ENCODE data around the gene SUMF1.

The SUMF1 gene

GRCh38 chr3:4375911-4376310 is 91.2 kb downstream of the SUMF1 start:
- DNase-seq: no peak

GRCh38 chr3:4373669-4374068 is 93.4 kb downstream of the SUMF1 start:
- no peak for DNase-seq

DNA sequence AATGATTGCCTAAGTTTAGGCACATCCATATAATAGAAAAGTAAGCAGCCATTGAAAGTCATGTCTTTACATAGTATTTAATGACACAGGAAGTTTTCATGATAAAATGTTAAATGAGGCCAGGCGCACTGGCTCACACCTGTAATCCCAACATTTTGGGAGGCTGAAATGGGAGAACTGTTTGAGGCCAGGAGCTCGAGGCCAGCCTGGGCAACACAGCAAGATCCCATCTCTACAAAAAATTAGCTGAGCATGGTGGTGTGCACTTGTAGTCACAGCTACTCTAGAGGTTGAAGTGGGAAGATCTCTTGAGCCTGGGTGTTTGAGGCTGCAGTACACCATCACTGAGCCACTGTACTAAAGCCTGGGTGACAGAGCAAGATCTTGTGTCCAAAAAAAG is 104.5 kb downstream of the SUMF1 start:
- DNase-seq: no peak

DNA sequence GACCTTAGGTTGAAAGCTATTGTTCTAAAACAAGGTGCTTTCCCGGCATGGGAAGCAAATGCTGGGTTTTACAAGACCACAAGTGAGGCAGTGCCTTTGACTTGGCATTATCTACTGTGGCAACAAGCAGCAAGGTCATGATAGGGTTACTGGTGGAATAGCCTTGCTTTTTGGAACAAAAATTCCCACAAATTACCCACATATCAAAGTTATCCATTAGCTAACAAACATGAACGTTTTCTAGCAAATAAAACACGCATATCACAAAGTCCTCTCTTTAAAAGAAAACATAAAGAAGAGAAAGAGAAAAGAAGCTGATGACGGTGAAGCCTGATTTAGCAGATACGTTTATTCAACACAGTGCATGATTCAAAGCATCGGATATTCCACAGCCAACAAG is 106.3 kb downstream of the SUMF1 start:
- DNase-seq: no peak

DNA sequence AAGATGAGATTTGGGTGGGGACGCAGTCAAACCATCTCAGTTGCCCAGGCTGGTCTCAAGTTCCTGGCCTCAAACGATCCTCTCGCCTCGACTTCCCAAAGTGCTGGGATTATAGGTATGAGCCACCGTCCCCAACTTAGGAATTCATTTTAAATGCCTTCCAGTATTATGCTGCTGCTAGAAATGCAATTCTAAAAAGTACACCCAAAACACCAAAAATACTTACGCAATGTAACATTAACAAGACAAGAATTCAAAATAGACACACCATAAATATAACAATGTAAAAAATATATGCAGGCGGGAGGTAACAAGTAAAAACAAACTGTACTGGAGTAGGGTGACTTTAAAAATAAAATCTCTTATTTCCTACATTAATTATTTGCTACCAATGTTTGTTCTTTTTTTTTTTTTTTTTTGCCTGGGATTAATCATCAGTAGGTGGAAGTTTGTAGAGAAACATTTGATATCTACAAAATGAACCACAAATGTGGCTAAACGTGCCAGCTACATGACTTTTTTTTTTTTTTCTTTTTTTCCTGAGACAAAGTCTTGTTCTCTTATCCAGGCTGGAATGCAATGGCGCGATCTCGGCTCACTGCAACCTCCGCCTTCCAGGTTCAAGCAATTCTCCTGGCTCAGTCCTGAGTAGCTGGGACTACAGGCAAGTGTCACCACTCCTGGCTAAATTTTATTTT is 107.1 kb downstream of the SUMF1 start:
- DNase-seq: no peak

DNA sequence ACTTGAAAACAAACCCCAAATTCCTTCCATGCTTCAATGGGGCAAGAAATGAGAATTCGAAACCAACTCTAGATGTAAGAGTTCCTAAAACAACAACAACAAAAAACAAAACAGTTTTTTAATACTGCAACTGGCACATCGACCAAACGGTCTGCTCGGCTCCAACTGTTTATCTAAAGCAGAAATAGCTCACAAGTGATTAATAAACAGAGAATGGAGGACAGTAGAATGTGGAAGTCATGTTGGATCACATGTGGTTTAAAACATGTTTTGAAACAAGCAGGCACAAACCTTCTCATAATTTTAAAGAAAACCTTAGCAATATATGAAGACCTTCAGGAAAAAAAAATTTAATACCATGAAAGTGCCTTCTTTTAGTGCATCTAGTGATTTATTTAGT is 108.8 kb downstream of the SUMF1 start:
- no peak for DNase-seq

DNA sequence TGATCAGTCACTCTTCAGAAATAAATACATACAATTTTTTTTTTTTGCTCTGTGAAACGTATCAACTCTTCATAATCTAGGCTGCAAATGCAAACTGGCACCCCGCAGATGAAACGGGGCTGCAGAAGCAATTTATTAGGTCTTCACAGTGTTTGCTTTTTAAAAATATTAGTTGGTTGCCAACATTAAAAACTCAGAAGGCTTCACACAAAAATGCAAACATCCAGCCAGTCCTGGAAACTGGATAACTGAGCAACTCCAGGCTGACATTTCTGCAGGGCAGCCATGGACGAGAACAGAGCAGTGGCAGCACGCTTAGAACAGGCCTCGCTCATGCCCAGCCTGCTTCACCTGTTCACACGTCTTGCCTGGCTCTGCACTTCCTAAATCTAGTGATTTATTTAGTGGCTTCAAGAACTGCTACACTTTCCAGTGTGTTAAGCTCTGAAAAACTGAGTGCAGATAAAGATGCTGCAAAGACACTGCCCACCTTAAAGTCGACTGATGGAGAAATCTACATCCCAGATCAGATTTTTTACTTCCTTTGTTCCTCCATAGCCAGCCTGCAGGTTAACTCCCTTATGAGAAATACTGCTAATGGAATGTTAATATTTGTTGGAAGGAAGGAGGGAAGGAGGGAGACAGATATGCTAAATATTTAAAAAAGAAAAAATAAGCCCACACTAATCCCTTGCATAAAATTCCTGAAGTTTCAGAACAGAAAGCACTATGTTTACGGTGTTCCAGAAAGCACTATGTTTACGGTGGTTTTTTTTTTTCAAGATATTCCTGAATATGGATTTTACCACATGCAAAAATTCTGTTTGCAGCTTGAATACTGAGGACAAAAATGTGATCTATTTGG is 110.3 kb downstream of the SUMF1 start:
- DNase-seq: no peak

GRCh38 chr3:4356220-4356540 is 110.9 kb downstream of the SUMF1 start:
- DNase-seq: no peak

- no peak for DNase-seq
These were observed 111.5 kb downstream of the SUMF1 start for GRCh38 chr3:4355401-4356219.

GRCh38 chr3:4351872-4352271 is 115.2 kb downstream of the SUMF1 start:
- DNase-seq: no peak

- DNase-seq: no peak
These were observed 115.8 kb downstream of the SUMF1 start for GRCh38 chr3:4351164-4351855.

DNA sequence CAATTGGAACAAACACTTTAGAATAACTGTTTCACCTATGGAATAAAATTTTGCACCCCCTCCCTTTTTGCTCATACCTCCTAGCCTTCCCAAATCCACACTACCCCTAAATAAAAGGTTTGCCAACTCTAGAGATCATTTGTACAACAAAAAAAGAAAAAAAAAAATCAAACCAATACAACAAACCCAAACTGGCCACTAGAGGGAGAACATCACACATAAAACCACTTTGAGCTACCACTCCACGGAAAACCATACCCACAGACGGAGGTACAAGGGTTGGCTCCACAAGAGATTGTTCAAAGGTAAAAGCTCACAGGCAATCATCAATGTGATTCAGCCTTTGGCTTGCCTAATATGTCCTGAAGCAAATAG is 116.3 kb downstream of the SUMF1 start:
- DNase-seq: peak; percentile 58

- DNase-seq: no peak
These were observed 123.8 kb downstream of the SUMF1 start for GRCh38 chr3:4343258-4343657.

DNA sequence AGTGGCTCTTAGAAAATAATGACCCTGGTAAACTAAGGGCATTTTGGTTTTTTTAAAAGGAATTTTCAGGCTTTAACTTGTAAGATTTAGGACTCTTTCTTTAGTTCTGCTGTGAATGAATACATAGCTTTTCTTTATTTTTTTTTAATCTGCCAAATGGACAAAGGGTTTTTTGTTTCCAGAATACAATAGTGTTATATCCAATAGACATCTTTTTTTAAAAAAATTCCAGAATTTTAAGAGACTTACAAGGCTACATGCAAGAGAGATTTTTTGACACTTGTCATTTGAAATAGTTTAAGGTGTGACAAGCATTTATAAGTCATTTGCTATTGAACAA is 125.8 kb downstream of the SUMF1 start:
- DNase-seq: no peak

- no peak for DNase-seq
These were observed 126.4 kb downstream of the SUMF1 start for GRCh38 chr3:4340411-4341335.

- no peak for DNase-seq
These were observed 127.0 kb downstream of the SUMF1 start for GRCh38 chr3:4340077-4340410.

DNA sequence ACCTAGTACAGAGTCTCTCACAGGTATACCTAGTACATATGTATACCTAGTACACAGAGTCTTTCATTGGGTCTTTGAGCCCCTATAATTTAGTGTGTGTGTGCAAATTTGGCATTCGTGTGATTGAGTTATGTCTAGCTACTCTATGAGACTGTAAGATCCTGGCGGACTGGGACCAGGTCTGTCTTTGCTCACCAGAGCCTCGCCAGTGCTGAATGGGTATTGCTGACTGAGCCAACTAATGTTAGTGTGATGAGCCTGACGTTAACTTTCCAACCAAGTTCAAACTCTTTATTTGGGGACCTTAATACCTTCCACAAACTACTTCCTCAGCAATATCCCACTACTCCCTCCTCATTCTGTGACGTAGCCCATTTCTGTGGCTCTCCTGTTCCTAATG is 128.3 kb downstream of the SUMF1 start:
- no peak for DNase-seq

DNA sequence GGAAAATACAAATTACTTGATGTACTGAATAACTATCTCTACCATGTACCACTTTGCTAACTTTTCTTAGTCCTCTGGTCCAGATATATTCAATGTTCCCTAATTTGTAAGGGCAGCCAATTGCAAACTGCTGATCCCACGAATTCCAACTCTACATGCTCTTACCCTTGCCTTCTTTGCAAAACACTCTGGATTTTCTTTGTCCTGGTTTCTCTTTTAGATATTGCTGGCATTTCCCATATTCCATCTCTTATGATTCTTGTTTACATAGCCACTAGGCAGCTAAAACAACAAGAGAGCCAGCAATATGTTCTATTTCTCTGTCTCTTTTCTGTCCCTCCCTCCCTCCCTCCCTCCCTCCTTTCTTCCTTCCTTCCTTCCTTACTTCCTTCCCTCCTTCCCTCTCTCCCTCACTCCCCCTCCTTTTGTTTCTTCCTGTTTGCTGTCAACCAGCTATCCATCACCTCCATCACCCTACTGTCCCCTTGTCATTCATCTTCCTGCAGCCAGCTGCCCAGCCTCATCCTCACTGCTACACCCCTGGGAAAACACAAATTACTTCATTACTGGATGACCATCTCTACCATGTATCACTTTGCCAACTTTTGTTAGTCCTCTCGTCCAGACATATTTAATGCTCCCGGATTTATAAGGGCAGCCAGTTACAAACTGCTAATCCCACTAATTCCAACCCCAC is 130.1 kb downstream of the SUMF1 start:
- DNase-seq: no peak

DNA sequence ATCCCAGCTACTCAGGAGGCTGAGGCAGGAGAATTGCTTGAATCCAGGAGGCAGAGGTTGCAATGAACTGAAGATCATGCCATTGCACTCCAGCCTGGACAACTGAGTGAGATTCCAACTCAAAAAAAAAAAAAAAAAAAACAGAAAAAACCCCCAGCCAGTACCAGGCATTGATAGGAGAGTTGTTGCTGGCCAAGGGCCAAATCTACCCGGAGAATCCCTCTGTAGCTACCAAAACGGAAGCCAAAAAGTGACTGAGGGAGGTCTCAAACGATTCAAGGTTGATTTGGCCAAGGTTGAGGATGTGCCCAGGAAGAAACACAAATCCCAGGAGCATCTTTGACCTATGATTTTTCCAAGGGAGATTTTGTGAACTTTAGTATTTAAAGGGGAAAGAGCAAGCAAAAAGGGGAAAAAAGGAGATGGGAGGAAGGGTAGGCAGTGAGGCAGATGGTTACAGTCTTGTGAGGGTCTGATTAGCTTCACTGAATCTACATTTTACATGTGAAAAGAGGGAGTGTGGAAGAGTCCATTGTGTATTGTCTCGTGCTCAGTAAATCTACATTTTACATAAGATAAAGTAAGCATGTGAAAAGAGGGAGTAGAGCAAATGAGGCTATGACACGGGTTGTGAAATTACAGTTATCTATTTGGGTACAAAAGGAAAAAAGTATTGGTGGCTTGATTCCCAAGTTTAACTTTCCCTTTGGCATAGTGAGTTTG is 131.1 kb downstream of the SUMF1 start:
- no peak for DNase-seq

DNA sequence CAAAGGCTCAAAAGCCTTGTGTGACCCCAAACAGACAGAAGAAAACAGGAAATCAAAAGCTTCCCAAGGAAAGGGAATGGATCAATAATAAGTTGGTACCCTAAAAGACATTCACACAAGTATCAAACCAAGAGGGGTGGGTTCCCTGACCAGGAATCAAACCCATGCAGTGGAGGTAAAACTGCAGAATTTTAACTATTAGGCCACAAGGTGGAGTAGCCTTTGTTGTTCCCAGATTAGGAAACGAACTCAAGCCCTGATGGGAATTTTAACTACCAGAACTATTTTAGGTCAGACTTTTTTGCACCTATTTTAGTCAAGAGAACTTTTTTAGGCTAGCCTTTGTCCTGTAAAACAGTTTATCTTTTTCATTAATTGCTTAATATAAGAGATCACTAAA is 132.5 kb downstream of the SUMF1 start:
- DNase-seq: no peak

GRCh38 chr3:4332991-4333390 is 134.1 kb downstream of the SUMF1 start:
- no peak for DNase-seq
